IPS-20b (cell line): ENCODE measurements around the gene THAP4.

Experiments
- H3K27ac ChIP-seq: one replicate; pipeline ENCODE4 v1.5.1; 2013; ENCODE audit warnings: low read length
- H3K27me3 ChIP-seq: 2 replicates; pipeline ENCODE4 v1.6.1; 2013; ENCODE audit warnings: mild to moderate bottlenecking, low read length, inconsistent platforms; ENCODE audit not compliant: insufficient read depth
- H3K36me3 ChIP-seq: 2 replicates; pipeline ENCODE4 v1.6.1; 2013; ENCODE audit warnings: low read depth, mild to moderate bottlenecking, inconsistent platforms, low read length, moderate library complexity; ENCODE audit not compliant: insufficient read depth
- H3K4me1 ChIP-seq: 2 replicates; pipeline ENCODE4 v1.6.1; 2013; ENCODE audit warnings: mild to moderate bottlenecking, control low read depth, inconsistent platforms, low read length, moderate library complexity; ENCODE audit not compliant: insufficient read depth
- H3K4me3 ChIP-seq: 2 replicates; pipeline ENCODE4 v1.5.1; 2013; ENCODE audit warnings: mild to moderate bottlenecking, low read length, inconsistent platforms
- H3K9ac ChIP-seq: 2 replicates; pipeline ENCODE4 v1.6.1; 2013; ENCODE audit warnings: low read depth, mild to moderate bottlenecking, inconsistent platforms, low read length, moderate library complexity
- H3K9me3 ChIP-seq: 2 replicates; pipeline ENCODE4 v1.6.1; 2013; ENCODE audit warnings: mild to moderate bottlenecking, low read depth, low read length, inconsistent platforms; ENCODE audit not compliant: insufficient read depth

Gene THAP4

DNA sequence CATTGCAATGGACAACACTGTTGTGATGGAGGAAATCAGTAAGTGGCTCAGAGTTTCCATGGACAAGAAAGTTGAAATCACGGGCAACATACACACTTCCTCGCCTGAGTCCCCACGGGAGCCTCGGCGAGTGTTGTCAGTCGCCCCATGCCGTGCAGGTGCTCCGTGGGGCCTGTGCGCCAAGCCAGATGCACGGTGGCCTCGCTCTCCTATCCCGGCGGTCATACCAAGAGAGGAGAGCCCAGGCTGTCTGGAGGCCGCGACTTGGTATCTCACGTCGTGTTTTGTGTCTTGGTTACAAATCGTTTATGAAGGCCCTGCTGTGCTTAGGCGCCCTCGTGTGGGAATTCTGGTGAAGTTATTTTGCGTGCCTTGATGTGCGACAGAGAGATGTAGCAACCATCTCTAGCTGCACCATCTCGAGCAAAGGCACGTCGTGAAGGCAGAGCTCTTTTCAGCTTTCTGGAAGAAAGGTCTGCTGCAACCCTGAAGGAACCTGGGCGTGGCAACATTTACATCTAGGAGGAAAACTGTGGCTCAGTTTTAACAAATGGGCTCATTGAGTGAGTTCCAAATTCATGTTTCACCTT, 22.3 kb upstream of the THAP4 start:
- Histone ChIP-seq H3K4me1 (no peaks in the 10 kb centered on the region), H3K27ac (no peak overlapping the region), H3K27me3 (no peaks in the 10 kb centered on the region), H3K9me3 (no peaks in the 10 kb centered on the region), H3K36me3 (peaks cover 67% of the 10 kb centered on the region), H3K9ac (no peak overlapping the region), H3K4me3 (no peak overlapping the region)

DNA sequence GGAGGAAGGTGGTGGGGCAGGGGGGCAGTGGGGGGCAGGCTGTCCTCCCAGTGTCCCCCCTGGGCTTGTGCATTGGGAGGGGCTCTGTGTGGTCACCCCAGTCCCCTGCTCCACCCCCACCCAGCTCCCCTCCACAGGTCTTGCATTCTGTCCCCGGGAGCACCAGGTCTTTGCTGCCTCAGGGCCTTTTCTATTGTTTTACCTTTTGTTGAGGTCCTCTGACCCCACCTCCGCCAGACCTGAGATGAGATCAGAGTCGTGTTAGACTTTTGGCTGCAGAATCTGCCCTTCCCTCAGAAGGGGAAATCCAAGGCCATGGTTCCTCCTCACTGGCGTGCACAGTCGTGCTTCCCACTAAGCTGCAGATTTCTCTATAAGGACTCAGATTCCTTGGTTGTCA, 21.3 kb upstream of the THAP4 start:
- no peak overlapping the region for H3K4me3 ChIP-seq
- no peak overlapping the region for H3K9ac ChIP-seq
- no peaks in the 10 kb centered on the region for H3K4me1 ChIP-seq
- peaks cover 73% of the 10 kb centered on the region for H3K36me3 ChIP-seq
- H3K27me3 ChIP-seq: no peaks in the 10 kb centered on the region
- H3K27ac ChIP-seq: no peak overlapping the region
- H3K9me3 ChIP-seq: no peaks in the 10 kb centered on the region

DNA sequence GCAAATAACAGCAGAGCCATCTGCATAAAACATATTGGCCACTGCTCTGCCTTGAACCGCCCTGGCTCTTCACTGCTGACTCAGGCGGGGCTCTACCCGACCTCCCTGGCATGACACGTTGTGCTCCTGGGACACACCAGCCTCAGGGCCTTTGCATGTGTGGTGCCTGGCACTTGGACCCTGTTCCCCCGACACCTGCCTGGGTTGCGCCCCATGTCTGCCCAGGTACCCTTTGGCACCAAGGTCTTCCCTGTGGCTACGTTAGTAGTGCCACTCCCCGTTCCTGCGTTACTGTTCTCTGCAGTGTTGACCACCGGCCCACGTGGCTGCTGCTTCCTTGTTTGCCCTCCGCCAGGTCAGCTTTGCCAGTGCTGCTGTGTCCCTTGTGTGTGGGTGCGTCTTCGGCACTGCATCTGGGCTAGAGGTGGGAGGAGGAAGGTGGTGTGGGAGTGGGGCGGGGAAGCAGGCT, 20.9 kb upstream of the THAP4 start:
- Histone ChIP-seq H3K9ac (no peak overlapping the region), H3K36me3 (peaks cover 77% of the 10 kb centered on the region), H3K27me3 (no peaks in the 10 kb centered on the region), H3K4me3 (no peak overlapping the region), H3K27ac (no peak overlapping the region), H3K9me3 (no peaks in the 10 kb centered on the region), H3K4me1 (no peaks in the 10 kb centered on the region)

DNA sequence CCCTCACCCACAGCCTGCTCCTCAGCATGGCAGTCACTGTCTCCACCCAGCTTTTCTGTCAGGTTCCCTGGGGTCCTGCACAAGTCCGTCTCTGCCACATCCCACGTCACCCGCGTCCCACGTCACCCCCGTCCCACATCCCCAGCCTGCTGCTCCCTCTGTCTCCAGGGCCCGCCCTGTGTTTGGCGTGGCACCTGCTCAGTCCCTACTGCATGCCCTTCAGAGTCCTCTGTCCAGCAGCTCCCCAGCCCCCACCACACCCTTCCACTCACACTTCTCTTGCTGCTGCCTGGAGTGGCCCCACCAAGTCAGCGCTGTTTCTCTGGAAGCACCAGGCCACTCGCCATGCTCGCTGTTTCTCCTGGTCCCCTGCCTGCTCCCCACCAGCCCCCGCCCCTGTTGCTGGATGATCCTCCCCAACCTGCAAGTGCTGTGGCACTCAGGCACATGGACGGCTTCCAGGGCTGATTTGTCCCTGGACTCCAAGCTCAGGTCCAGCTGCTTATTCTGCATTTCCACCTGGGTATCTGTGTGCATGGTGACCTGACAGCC, 19.3 kb upstream of the THAP4 start:
- H3K9ac ChIP-seq: no peak overlapping the region
- H3K9me3 ChIP-seq: no peaks in the 10 kb centered on the region
- no peak overlapping the region for H3K27ac ChIP-seq
- H3K4me3 ChIP-seq: no peak overlapping the region
- peaks cover 80% of the 10 kb centered on the region for H3K36me3 ChIP-seq
- H3K4me1 ChIP-seq: no peaks in the 10 kb centered on the region
- H3K27me3 ChIP-seq: no peaks in the 10 kb centered on the region

DNA sequence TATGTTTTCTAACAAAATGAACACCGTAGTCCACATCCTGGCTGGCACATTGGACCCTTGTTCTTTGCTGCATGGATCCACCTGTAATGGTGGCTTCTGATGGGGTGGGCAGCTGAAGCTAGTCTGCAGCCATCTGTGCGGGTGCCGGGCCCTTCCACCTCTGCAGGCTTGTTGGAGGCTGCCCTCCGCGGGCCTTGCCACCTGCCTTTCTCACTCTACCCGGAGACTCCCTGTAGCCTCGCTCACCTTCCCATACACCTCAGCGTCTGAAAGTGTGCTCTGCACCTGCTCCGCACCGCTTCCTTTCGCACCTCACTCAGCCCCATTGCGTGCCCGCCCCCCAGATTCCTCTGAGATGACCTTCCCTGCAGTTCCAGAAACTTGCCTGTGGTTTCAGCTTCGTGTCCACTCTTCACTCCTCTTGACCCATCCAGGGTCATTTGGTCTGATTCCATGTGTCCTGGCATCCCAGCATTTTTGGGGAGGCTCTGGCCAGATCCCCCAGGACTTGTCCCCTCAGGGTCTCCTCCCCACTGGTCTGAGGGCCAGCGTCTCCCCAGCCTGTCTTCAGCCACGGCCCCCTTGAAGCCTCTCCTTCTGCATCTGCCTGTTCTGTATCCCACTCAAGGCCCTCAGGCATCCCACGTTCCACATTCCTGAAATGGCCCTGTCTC, 18.7 kb upstream of the THAP4 start:
- no peak overlapping the region for H3K9ac ChIP-seq
- no peaks in the 10 kb centered on the region for H3K9me3 ChIP-seq
- peaks cover 80% of the 10 kb centered on the region for H3K36me3 ChIP-seq
- no peaks in the 10 kb centered on the region for H3K27me3 ChIP-seq
- H3K27ac ChIP-seq: no peak overlapping the region
- peaks cover 2% of the 10 kb centered on the region; the same call in 1 of the 2 replicates for H3K4me1 ChIP-seq
- H3K4me3 ChIP-seq: no peak overlapping the region

DNA sequence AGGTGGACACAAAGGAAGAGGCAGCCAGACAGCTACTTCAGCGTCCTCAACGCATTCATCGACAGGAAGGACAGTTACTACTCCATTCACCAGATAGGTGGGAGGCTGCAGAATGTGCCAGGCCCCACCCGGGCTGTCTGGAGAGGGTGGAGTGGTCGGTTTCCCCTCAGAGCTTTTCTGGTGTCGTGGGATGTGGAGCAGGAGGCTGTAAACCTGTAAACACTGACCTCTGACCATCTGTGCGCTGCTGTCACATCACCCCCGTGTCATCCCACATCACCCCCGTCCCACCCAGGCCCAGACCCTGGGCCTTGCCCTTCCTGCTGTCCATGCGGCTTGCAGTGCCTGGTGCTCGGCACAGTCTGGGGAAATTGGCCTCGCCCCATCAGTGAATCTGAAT, 17.6 kb upstream of the THAP4 start:
- no peak overlapping the region for H3K4me3 ChIP-seq
- no peak overlapping the region for H3K27ac ChIP-seq
- H3K27me3 ChIP-seq: no peaks in the 10 kb centered on the region
- H3K4me1 ChIP-seq: peaks cover 10% of the 10 kb centered on the region
- no peak overlapping the region for H3K9ac ChIP-seq
- no peaks in the 10 kb centered on the region for H3K9me3 ChIP-seq
- peaks cover 69% of the 10 kb centered on the region for H3K36me3 ChIP-seq

DNA sequence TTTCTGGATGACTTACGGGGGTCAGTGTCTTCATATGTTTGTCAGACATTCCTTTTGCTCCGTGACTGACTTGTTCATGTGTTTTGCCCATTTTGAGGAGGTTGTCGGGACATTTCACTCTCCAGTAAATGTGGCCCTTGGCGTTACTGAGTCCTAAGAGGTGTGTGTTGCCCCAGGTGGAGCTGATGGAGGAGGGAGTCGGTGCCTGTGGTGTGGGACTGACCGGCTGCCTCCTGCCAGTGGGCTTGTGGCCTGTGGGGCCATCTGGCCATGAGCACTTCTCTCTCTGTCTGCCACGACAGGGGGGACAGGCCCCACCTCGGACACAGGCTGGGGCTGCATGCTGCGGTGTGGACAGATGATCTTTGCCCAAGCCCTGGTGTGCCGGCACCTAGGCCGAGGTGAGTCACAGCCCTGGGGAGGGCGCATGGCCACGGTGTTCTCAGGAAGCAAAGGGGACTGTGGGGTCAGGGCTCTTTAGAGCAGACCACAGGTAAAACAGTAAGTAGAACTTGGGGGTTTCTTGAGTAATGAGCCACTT, 16.3 kb upstream of the THAP4 start:
- Histone ChIP-seq H3K4me1 (peaks cover 10% of the 10 kb centered on the region), H3K4me3 (no peak overlapping the region), H3K36me3 (peaks cover 56% of the 10 kb centered on the region), H3K9me3 (no peaks in the 10 kb centered on the region), H3K9ac (no peak overlapping the region), H3K27me3 (no peaks in the 10 kb centered on the region), H3K27ac (no peak overlapping the region)

DNA sequence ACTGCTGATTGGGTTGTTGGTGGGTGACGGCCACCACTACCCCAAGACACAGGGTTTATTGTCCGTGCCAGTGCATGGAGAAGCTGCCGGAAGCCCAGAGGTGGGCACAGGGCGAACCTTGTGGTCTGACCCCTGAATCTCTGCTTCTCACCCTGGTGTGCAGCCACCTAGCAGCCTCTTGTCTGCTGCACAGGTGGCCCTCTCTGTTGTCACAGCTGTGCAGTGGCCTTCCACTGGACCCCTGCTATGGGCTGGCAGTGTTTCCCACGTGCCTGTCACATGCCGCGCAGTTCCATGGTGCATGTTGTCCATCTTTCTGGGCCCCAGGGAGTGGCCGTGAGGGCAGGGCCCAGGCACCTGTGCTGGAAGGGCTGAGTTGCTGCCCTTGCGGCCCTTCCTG, 15.8 kb upstream of the THAP4 start:
- Histone ChIP-seq H3K27ac (no peak overlapping the region), H3K36me3 (peaks cover 56% of the 10 kb centered on the region)

DNA sequence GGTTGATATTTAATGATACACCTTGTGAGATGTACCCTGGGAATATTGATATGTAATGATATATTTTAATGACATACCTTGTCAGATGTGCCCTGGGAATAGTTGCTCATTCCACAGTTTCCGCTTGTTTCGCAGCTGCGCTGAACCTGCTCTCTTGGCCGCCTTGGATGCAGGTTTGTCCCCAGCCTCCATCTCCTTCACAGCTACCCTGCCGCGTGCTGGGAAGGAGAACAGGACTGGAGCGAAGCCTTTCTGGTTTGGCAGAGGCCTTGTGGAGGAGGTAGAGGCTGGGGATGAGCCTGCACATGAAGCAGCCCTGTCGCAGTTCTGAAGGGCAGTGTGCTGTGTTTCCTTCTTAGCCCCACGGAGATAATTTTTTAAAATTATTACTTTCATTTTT, 15.2 kb upstream of the THAP4 start:
- Histone ChIP-seq H3K36me3 (peaks cover 56% of the 10 kb centered on the region), H3K27ac (no peak overlapping the region), H3K4me1 (peaks cover 10% of the 10 kb centered on the region), H3K9me3 (no peaks in the 10 kb centered on the region), H3K4me3 (no peak overlapping the region), H3K27me3 (no peaks in the 10 kb centered on the region), H3K9ac (no peak overlapping the region)

More for the DNA sequence above, 15.8 kb upstream of the THAP4 start:
- Histone ChIP-seq H3K9me3 (no peaks in the 10 kb centered on the region), H3K9ac (no peak overlapping the region), H3K4me3 (no peak overlapping the region), H3K27me3 (no peaks in the 10 kb centered on the region), H3K4me1 (peaks cover 10% of the 10 kb centered on the region)

DNA sequence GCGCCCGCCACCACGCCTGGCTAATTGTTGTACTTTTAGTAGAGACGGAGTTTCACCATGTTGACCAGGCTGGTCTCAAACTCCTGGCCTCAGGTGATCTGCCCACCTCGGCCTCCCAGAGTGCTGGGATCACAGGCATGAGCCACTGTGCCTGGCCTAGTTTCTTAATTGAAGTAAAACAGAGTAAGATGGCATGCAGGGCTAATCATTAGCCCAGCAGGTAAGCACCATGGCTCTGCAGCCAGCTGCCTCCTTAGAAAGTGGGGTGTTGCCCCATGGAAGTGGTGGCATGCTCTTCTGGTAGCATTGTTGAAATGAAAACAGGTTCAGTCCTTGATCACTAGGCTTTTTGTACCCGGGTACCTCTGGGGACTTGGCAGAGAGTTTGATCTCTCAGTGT, 13.0 kb upstream of the THAP4 start:
- Histone ChIP-seq H3K4me3 (no peak overlapping the region), H3K9me3 (no peaks in the 10 kb centered on the region), H3K4me1 (peaks cover 10% of the 10 kb centered on the region), H3K9ac (peak overlapping the region; percentile 51; the same call in 1 of the 2 replicates), H3K27ac (no peak overlapping the region), H3K27me3 (no peaks in the 10 kb centered on the region), H3K36me3 (peaks cover 39% of the 10 kb centered on the region)

DNA sequence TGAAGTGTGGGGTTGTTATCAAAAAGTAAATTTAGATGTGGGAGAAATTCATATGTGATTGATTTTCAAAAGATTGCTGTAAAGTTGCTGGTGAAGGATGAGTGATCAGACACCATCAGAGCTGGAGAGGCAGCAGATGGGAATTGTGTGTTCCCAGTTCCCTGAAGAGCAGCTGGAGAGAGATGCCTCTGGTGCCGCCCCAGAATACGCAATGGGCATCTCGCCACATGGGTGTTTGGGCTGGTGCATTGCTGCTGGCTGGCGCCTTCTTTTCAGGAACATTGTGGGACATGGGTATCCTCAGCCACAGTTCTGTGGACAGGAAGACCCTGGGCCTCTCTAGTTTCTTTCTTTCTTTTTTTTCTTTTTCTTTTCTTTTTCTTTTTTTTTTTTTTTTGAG, 12.4 kb upstream of the THAP4 start:
- Histone ChIP-seq H3K27ac (no peak overlapping the region), H3K4me3 (no peak overlapping the region), H3K9me3 (no peaks in the 10 kb centered on the region), H3K4me1 (peaks cover 10% of the 10 kb centered on the region), H3K27me3 (no peaks in the 10 kb centered on the region), H3K9ac (no peak overlapping the region), H3K36me3 (peaks cover 34% of the 10 kb centered on the region)

DNA sequence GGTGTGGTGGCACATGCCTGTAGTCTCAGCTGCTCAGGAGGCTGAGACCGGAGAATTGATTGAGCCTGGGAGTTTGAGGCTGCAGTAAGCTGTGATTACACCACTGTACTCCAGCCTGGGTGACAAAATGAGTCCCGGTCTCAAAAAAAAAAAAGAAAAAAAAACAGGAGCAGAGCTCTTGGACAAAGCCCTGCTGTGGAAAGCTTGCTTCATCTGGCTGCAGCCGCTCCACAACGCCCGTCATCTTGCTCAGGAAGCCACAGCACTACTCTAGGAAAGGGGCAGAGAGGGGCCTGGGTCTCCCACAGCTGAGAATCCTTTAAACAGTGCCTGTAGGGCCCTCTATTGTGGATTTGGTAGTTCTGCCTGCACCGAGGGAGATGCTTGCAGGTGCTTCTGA, 11.5 kb upstream of the THAP4 start:
- Histone ChIP-seq H3K9ac (peak overlapping the region; percentile 21; the same call in 1 of the 2 replicates), H3K4me3 (no peak overlapping the region), H3K9me3 (no peaks in the 10 kb centered on the region), H3K36me3 (peaks cover 28% of the 10 kb centered on the region), H3K4me1 (peaks cover 10% of the 10 kb centered on the region), H3K27ac (no peak overlapping the region), H3K27me3 (no peaks in the 10 kb centered on the region)
